ENCODE results near the gene FOXN3.

FOXN3 gene

DNA sequence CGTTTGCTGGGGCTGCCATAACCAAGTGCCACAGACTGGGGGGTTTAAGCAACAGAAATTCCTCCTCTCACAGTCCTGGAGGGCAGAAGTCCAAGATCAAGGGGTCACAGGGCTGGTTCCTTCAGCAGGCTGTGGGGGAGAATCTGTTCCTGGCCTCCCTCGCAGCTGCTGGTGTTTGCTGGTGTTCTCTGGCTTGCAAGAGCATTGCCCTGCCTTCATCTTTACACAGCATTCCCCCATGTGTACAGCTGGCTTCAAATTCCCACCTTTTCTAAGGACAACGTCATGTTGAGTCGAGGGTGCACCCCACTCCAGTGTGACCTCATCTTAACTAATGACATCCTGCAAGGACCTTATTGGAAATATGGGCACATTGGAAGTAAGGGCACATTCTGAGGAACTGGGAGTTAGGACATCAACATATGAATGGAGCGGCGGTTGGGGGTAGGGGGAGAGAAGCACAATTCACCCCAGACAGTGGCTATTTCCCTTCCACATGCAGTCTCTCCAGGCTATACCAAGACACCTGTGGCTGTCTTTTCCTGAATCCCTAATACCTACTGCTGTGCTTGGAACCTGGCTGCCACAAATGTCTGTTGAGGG lies 123.6 kb downstream of the FOXN3 start:
- TF ChIP-seq, protein P1, sequence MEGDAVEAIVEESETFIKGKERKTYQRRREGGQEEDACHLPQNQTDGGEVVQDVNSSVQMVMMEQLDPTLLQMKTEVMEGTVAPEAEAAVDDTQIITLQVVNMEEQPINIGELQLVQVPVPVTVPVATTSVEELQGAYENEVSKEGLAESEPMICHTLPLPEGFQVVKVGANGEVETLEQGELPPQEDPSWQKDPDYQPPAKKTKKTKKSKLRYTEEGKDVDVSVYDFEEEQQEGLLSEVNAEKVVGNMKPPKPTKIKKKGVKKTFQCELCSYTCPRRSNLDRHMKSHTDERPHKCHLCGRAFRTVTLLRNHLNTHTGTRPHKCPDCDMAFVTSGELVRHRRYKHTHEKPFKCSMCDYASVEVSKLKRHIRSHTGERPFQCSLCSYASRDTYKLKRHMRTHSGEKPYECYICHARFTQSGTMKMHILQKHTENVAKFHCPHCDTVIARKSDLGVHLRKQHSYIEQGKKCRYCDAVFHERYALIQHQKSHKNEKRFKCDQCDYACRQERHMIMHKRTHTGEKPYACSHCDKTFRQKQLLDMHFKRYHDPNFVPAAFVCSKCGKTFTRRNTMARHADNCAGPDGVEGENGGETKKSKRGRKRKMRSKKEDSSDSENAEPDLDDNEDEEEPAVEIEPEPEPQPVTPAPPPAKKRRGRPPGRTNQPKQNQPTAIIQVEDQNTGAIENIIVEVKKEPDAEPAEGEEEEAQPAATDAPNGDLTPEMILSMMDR (IDR thresholded peaks at IDR 0.05; ENCODE audit: extremely low read depth, missing control alignments), result no peak

DNA sequence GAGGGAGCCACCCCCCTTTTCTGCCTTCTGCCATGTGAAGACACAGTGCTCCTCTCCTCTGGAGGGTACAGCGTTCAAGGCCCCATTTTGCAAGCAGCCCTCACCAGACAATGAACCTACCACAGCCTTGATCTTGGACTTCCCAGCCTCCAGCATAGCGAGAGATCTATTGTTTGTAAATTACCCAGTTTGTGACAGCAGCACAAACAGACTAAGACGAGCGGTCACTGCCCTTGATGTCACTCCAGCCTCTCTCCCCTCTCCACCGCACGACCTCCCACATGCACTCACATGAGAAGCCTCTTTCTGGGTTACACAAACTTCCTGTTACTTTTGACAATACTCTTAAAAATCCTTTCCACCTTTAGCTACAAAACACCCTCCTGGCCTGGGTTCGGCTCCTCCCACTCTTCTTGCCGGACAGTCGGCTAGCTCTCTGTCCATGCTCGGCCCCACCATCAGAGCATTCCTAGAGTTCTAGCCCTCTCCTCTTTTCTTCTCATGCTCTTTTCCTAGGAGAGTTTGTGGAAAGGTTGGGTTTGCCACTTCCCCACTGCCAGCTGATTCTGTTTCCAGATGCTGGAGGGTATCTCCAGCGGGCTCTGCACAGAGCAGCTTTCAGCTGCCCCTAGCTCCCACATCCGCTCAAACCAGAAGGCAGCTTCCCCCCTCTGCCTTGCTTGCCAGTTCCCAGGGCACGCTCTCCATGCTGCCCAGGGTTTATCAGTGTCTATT lies 124.3 kb downstream of the FOXN3 start:
- TF ChIP-seq, protein P1 (IDR thresholded peaks at IDR 0.05; ENCODE audit: extremely low read depth, missing control alignments), result no peak
- DNase-seq (ENCODE audit: low spot score), result no peak

More for the DNA sequence above, 123.6 kb downstream of the FOXN3 start:
- no peak for DNase-seq (ENCODE audit: low spot score)

DNA sequence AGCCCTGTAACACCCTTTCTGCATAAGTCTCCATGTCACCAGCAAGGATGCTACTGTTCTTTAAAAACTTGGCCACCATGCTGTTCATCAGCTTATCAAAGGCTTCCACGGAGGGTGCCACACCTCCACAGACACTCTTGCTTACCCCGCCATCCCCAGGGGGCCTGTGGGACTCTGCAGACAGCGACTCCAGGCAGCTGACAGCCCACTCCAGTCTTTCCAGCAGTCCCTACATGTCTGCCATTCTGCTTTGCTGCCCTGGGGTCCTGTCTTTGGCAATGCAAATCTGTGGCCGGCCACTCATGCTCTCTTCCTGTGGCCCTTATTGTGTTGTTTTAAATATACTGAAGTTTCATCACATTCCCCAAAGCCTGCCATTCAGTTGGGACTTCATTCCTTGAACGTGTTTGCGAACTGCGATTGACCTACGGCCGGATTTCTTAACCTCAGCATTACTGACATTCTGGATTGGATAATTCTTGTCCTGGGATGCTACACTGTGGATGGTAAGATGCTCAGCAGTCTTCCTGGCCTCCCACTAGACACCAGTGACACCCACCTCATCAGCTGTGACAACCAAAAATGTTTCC lies 125.6 kb downstream of the FOXN3 start:
- TF ChIP-seq, protein P1 (IDR thresholded peaks at IDR 0.05; ENCODE audit: extremely low read depth, missing control alignments), result no peak
- DNase-seq (ENCODE audit: low spot score), result no peak

DNA sequence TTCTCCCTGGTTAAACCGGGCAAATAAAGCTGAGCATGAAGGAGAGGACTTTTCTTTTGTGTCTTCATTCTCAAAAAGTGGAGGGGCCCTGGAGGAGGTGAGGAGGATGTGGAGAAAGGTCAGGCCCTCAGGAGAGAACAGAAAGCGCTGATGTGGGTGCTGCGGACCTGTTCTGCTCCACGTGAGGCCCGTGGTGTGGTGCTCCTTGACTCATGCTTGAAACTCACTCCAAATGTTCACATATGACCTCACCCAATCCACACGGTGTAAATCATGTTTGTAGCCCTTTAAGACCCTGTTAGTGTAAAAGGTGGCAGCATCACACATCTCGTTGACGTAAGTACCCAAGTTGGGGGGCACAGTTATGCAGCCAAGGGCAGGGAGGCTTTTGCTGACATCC lies 126.2 kb downstream of the FOXN3 start:
- TF ChIP-seq, protein P1 (IDR thresholded peaks at IDR 0.05; ENCODE audit: extremely low read depth, missing control alignments), result no peak
- no peak for DNase-seq (ENCODE audit: low spot score)

DNA sequence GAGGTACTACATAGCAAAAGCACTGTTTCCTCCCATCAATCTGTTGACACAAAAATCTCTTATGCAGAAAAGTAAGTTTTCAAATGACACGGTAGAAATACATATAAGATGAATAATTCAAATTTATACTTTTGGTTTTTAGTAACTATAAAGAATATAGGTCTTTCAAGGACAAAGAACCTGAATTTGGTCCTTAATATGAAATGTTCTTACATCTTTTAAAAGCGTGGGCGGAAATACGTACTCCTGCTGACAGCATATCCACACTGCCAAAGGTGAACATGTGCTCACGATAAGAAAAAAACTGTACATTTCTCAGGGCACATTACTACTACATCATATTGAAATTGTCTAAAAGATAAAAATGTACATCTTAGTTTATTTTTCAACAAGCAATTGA lies 127.6 kb downstream of the FOXN3 start:
- TF ChIP-seq, protein P1 (IDR thresholded peaks at IDR 0.05; ENCODE audit: extremely low read depth, missing control alignments), result no peak
- DNase-seq (ENCODE audit: low spot score), result no peak

DNA sequence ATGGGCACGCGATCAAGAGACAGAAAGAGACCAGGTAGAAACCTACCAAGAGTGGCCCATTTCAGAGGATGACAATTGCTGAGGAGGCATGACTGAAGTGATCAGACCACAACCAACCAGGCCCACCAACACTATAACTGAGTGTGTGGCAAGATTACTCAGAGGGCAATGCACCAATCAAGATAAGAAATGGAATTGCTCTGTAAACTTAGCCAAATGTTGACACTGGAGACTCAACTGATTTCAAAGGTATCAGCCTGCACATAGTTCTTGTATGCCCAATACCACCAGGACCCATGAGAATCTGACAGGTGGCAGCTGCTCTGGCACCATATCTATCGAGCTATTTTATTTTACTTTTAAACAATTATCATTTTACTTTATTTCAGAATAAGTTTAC lies 128.9 kb downstream of the FOXN3 start:
- TF ChIP-seq, protein P1 (IDR thresholded peaks at IDR 0.05; ENCODE audit: extremely low read depth, missing control alignments), result no peak
- DNase-seq (ENCODE audit: low spot score), result no peak

DNA sequence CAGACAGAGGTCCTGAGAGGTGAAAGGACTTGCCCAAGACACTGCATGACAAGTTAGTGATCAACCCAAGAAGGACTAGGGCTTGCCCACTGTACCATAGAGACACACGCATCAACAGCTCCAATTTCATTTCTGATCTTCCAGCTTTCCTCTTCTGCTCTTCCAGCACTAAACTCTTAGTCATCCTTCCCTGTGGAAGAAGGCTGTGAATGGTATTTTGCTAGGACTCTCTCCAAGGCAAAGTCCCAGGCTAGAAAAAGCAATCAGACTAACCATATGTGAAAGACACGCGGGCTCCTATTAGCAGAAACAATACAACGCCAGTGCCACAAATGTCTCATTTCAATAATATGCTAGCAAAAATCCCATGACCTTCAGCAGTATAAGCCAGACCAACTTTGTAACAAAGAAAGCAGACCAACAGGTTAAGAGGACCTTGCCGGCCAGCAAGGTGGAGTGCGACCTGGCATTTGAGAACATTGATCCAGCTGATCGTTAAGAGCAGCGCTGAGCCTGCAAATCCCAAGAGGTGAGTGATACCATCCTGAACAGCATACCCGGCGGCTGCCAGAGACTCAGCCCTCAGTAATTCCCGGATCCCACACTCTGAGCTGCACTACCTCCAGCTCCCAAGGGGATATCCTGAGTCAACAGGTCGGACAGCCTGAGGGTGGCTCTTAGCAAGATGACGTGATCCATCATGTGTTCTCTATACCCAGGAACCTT lies 132.5 kb downstream of the FOXN3 start:
- TF ChIP-seq, protein P1 (IDR thresholded peaks at IDR 0.05; ENCODE audit: extremely low read depth, missing control alignments), result no peak
- DNase-seq (ENCODE audit: low spot score), result no peak
